ENCODE results near the gene CYB5RL. TPM values are rescaled to one million over a fixed set of nuclear protein-coding genes. Genes with fewer than 3 reads are reported as not detected.

The CYB5RL gene
- total and polyA plus RNA-seq, 8 donors, result 1.2 to 10.7 (median 2.9) TPM

DNA sequence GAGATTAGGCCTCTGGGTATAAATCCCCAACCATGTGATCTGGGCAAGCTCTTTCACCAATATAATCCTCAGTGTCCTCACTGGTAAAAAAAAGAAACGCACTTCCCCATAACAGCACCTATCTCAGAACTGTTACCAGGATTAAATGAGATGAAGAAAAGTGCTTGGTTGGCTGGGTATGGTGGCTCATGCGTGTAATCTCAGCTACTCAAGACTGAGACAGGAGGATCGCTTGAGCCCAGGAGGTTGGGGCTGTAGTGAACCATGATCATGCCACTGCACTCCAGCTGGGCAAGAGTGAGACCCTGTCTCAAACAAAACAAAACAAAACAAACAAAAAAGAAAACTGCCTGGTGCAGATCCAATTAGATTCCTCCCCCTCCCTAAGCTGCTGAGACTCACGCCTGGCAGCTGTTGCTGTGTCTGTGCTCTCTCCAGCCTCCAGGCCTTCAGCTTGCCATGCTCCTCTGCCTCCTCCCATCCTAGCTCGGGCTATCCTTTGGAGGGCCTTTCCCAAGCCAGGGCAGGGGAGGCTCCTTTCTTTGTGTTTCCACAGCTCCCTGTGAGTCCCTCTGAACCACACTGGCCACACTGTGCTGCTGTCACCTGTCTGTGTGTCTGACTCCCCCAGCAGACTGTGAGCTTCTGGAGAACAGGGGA is 19.0 kb downstream of the CYB5RL start:
- Histone ChIP-seq H3K27ac (no peak overlapping the region), H3K27me3 (no peaks in the 10 kb centered on the region), H3K4me1 (no peaks in the 10 kb centered on the region), H3K36me3 (peaks cover 0 to 65% (median 29%) of the 10 kb centered on the region in 4 donors), H3K4me3 (no peak overlapping the region), H3K9me3 (no peaks in the 10 kb centered on the region)
- TF ChIP-seq, protein P1, sequence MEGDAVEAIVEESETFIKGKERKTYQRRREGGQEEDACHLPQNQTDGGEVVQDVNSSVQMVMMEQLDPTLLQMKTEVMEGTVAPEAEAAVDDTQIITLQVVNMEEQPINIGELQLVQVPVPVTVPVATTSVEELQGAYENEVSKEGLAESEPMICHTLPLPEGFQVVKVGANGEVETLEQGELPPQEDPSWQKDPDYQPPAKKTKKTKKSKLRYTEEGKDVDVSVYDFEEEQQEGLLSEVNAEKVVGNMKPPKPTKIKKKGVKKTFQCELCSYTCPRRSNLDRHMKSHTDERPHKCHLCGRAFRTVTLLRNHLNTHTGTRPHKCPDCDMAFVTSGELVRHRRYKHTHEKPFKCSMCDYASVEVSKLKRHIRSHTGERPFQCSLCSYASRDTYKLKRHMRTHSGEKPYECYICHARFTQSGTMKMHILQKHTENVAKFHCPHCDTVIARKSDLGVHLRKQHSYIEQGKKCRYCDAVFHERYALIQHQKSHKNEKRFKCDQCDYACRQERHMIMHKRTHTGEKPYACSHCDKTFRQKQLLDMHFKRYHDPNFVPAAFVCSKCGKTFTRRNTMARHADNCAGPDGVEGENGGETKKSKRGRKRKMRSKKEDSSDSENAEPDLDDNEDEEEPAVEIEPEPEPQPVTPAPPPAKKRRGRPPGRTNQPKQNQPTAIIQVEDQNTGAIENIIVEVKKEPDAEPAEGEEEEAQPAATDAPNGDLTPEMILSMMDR (IDR thresholded peaks at IDR 0.05), result no peak
- no peak for DNase-seq
- intact Hi-C loops (cut with DNase I; ENCODE audit: low total_unique reads), result no loop called here
- 87 to 92% (median 91%) methylated on average over 5 of the region's 5 CpGs for WGBS, 5 donors

DNA sequence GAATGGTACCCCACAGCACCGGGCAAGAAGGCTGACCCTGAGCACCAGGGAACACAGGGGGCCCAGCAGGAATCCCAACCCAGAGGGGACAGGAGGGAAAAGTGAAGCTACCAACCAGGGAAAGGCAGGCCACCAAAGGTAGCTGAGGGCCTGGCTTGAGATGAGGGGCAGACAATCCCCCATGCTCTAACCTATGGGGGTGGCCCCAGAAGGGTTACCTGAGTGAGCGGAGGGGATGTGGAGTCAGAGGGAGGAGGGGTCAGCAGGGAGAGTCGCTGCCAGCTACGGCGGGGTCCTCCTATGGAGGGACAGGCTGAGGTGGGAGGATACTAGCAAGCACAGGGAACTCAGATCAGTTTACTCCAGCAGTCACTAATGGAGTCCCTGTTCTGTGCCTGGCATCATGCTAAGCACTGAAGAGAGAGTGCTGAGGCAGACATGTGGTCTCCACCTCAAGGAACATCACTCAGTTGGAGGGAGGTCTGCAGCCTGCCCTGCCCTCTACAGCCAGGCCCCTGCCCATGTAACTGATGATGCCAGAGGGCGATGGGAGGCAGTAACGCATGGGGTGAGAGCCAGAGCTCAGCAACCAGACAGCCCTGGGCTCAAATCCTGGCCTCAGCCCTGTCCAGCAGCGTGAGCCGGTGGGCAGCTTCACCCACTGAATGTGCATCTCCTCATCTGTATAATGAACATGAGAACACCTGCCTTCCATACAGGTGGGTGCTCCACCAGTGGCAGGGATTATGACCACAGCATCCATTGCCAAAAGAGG is 21.3 kb downstream of the CYB5RL start:
- Histone ChIP-seq H3K4me1 (no peaks in the 10 kb centered on the region), H3K27me3 (no peaks in the 10 kb centered on the region), H3K4me3 (no peak overlapping the region), H3K27ac (no peak overlapping the region), H3K9me3 (no peaks in the 10 kb centered on the region), H3K36me3 (peaks cover 0 to 72% (median 42%) of the 10 kb centered on the region in 4 donors)
- WGBS, 5 donors, result 76 to 89% (median 83%) methylated on average over 8 to 9 of the region's 9 CpGs
- no peak for DNase-seq
- intact Hi-C loops (cut with DNase I; ENCODE audit: low total_unique reads), result no loop called here
- TF ChIP-seq POLR2AphosphoS5 (IDR thresholded peaks at IDR 0.05) (no peak), EP300 (IDR thresholded peaks at IDR 0.05) (no peak), POLR2A (IDR thresholded peaks at IDR 0.05) (no peak)
- TF ChIP-seq, protein P1 (IDR thresholded peaks at IDR 0.05), result no peak

DNA sequence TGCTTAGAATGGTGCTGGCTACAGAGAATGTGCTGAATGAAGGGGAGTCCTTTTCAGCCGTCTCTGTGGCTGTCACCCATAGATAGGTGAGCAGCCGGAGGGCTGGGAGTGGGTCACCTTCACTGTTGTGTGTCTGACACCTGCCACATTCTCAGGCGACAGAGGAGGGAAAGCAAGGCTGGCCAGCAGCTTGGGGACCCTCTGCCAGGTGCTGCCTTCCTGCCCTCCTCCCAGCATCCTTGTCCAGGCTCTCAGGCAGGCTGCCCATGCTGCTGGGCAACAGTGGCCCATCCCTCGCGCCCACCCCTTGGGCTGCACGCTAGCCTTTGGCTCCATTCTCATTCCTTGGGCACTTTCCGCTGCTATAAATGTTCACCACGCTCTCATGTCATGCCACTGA is 22.1 kb downstream of the CYB5RL start:
- no peak overlapping the region for H3K27ac ChIP-seq
- 91 to 97% (median 93%) methylated on average over 7 to 8 of the region's 8 CpGs for WGBS, 5 donors
- no peak for TF ChIP-seq POLR2AphosphoS5 (IDR thresholded peaks at IDR 0.05)
- TF ChIP-seq EP300 (IDR thresholded peaks at IDR 0.05), result no peak
- TF ChIP-seq, protein P1 (IDR thresholded peaks at IDR 0.05), result no peak
- no peak for TF ChIP-seq POLR2A (IDR thresholded peaks at IDR 0.05)
- H3K9me3 ChIP-seq, result no peaks in the 10 kb centered on the region
- no peaks in the 10 kb centered on the region for H3K27me3 ChIP-seq
- no peak overlapping the region for H3K4me3 ChIP-seq
- intact Hi-C loops (cut with DNase I; ENCODE audit: low total_unique reads), result no loop called here
- peaks cover 0 to 3% (median 0%) of the 10 kb centered on the region in 4 donors for H3K4me1 ChIP-seq
- peaks cover 0 to 70% (median 42%) of the 10 kb centered on the region in 4 donors for H3K36me3 ChIP-seq
- DNase-seq, result no peak

DNA sequence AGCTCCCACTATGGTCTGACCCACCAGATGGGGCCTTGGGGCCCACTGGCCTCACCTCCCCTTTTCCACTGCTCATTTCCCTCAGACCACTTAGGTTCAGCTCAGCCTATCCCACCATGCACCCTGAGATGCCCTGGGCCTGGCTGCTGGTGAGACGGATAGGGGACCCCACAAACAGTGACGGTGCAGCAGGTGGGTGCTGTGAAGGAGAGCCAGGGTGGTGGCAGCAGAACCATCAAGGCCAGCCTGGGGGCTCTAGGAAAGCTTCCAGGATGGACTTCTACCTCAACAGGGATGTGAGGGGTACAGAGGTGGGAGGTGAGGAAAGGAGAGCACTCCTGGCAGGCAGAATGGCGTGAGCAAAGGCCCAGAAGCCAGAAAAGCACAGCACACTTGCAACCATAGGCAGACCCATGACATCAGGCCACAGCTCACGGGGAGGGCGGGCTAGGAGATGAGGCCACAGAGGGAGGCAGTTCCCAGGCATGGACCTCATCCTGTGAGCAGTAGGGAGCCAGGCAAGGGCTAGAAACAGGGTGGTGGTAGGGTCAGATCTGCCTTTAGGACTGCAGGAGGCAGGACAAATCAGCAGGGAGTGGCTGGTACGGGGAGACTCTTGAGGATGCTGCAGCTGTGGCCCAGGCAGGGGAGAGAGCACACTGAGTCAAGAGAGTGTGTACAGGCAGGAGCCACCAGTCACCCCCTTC is 23.1 kb downstream of the CYB5RL start:
- no peak for TF ChIP-seq POLR2AphosphoS5 (IDR thresholded peaks at IDR 0.05)
- no peak for TF ChIP-seq POLR2A (IDR thresholded peaks at IDR 0.05)
- TF ChIP-seq EP300 (IDR thresholded peaks at IDR 0.05), result no peak
- TF ChIP-seq, protein P1 (IDR thresholded peaks at IDR 0.05), result no peak
- Histone ChIP-seq H3K27me3 (no peaks in the 10 kb centered on the region), H3K27ac (no peak overlapping the region), H3K4me1 (peaks cover 0 to 3% (median 0%) of the 10 kb centered on the region in 4 donors), H3K4me3 (no peak overlapping the region), H3K36me3 (peaks cover 0 to 65% (median 42%) of the 10 kb centered on the region in 4 donors), H3K9me3 (no peaks in the 10 kb centered on the region)
- 85 to 95% (median 93%) methylated on average over 6 of the region's 6 CpGs for whole genome bisulfite sequencing, 5 donors
- no peak for DNase-seq
- intact Hi-C loops (cut with DNase I; ENCODE audit: low total_unique reads), result no loop called here

Data from stomach (tissue), 9 donors.